Activated CD4-positive, CD25-positive, alpha-beta regulatory T cell treated with anti-CD3 and anti-CD28 coated beads, Interleukin-2, amount 50 U/mL, for 24 hours (primary cell): ENCODE results near the gene MEN1.

Source experiments
- ATAC-seq, 2 donors: fragments of 150-1000 bp; cut with Tn5 transposase; one replicate each; pipeline ENCODE4 v1.10.0; 2021; ENCODE audit warnings: mild to moderate bottlenecking in 1 of 2, moderate library complexity in 1 of 2

MEN1 gene

DNA sequence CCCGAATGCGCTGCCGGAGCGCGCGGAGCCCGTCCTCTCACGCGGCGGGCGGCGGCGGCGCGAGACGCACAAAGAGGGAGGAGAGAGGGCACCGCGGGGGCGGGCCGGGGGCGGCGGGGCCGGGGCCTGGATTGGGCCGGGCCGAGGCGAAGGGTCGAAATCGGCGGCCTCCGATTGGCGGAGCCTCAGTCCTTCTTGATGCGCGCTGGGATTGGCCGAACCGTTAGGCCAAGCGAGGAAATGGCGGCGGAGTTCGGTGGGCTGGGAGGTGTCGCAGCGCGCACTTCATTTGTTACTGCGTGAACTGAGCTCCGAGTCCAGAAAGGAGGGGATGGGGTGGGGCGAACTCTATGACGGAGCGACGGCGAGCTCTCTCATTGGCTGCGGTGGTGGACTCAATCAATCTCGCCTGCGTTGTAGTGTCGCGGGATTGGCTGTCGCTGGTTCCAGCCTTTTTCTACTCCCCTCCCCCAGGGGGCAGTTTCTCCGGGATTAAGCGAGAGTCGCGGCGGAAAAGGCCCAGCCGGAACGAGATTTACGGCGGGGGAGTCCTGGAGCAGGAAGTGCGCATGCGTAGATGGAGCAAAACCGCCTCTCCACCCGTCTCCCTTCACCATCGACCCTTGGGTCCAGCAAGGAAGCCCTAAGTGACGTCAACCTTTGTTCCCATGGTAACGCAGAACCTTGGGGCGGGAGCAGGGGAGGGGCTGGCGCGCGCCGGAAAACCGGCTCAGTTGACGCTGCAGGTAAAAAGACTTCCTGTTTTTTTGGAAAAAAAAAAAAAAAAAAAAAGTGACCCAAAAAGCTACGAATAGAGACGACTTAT is 31.7 kb downstream of the MEN1 start, which contains the start of gene SF1:
SF1 (minus strand) TSS at position 70 of the 826 bp plus-strand sequence. CDS start 150 bp downstream, outside the sequence.
- ATAC-seq, result peak; percentile 89 to 92

DNA sequence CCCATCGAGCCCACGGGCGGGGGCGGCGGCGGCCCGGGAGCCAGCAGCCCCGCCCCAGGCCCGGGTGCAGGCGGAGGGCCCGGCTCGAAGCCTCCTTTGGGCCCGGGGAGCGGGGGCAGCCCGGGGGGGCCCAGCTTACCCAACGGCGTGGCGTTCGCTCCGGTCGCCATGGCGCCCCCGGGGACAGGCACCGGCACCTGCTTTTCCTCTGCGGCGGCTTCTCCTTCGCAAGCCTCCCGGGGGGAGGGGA is 32.2 kb downstream of the MEN1 start:
- no peak for ATAC-seq

DNA sequence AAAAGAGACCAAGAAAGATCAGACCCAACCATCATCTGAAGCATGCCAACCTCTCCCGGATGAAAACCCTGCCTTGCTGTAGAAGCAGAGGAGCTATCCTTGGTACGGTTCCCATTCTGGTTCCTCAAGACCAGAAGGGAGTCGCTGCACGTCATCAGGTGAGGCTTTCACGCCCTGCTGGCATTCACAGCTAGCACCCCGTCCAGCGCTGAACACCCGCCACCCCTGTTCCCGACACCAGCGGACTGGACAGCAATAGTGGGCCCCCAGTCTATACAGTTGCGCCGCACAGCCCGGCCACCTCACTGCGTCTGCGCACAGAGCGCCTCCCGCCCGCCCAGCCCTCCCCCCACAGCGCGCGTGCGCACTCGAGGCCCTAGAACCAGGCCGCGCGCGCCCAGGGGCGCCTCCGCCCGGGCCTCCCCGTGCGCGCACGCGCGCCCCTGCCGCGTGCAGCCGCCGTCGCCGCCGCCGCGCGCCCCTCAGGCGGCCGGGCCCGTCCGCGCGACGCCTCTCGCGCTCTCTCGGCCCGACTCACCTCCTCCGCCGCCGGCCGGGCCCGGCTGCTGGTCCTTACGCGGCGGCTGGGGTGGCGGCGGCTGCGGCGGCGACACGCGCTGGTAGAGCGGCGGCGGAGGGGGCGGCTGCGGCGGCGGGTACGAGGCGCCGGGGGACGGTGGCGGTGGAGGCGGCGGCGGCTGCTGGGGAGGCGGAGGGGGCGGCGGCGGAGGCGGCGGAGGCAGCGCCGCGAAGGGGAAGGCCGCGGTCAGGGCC is 32.7 kb downstream of the MEN1 start:
- peak in 1 of 2 donors; percentile 0 for ATAC-seq

DNA sequence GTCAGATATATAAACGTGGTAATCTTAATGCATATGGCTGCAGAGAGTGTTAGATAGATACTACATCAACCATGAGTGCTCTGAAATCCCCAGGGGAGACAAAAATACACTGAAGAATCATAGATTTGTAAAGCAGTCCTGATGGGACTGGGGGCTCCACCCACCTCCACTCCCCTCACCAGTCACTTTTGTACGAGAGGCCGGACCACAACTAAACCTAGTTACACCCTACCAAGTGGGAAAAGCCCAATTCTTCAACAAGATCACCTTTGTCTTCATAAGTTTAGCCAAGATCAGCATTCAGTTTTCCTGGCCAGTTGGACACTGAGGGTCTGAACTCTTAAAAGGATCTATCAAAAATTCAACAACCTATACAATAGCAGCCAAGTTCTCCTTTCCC is 33.5 kb downstream of the MEN1 start:
- ATAC-seq, result no peak

DNA sequence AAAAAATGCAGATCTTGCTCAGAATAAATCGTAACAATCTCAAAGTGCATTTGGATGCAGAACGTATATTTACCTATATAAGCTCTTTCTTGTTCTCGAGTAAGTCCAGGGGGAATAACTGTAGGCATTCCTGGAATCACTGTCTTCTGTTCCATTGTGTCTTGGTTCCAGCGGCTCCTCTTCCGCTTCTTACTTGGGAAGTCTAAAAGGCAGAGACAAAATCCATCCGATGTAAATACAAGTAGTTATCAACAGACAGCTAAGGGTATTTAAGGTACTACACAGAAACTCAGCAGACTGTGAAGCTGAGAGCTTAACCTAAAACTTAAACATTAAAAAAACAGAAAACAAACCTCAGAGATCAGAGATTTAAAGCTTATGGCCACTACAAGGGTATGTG is 33.9 kb downstream of the MEN1 start:
- ATAC-seq, result no peak

DNA sequence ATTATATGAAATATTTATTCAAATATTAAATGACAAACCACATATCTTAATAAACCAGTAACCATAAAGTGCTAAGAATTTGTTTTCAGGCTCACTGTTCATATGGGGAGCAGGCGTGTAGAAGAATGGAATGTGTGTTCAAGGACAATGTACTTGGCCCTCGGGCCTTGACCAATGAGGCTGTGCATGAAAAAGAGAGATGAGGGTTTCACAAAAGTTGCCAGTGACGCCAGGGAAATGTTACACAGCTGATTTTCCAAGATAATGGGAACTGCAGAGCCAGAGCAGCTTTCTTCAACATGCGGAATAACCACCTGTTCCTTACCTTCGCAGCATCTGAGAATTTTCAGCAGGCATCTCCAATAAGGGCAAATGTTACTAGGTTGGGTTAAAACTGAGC is 36.2 kb downstream of the MEN1 start:
- no peak for ATAC-seq

DNA sequence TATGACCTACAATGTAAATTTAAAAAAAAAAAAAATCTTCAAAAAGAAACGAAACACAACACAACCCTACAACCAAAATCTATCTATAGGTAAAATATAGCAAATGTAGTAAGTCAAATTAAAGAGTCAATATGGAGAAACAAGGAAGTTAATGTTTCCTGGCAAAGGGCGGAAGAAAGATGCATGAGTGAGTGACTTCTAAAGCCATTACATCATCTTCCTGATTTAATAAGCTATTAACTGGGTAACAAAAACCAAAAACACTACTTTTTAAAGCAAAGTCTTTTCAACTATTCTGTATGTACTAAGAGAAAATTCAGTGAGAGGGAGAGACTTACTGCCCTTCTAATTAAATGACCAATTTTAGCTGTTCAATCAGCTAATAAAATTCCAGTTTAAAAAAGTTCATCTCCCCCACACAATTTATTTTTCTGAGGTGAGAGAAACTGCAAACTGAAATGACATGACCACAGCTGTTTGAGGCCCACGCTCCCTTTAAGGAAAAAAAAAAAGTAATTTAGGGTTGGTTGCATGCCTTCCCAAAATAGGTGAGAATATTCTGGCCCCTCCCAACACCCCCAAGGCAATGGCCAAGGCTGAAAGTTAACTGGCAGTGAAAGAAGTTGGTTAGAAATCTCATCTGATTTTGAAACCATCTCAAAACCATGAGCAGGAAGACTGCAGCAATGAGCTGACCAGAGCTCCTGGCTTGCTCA is 37.9 kb downstream of the MEN1 start:
- ATAC-seq, result no peak

DNA sequence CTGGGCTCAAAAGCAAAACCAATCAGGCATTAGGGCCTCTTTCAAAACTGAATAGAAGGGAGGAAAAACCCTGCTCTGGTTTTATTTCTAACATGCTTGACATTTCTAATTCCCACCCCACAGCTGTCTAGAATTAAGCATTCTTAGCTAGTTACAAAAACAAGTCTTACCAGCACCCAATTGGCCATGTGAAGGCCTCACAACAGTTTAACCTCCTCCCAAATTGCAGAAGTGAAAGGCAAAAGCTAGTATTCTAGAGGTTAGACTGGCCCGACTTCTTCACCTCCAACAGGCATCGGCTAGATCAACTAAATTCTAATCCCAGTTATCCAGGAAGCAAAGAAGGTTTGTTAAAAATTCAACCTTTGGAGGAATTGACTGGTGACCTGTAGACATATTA is 38.5 kb downstream of the MEN1 start:
- ATAC-seq, result no peak

DNA sequence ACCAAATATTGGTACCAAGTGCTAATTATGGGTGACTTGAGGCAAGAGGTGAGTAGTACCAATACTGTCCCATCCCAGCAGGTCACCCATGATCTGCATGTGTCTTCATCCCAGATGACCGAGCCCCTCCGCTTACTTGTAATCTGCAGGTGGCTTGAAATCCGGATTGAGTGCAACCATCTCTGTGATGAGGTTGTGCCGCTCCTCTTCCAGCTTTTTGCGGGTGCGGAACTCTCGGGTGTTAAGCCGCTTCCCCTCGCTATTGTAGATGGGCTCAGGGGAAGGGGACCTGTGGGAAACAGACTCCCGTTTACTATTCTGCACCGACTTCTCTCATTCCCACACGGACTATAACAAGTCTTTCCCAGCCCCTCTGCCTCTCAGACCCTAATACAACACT is 40.2 kb downstream of the MEN1 start:
- ATAC-seq, result no peak

DNA sequence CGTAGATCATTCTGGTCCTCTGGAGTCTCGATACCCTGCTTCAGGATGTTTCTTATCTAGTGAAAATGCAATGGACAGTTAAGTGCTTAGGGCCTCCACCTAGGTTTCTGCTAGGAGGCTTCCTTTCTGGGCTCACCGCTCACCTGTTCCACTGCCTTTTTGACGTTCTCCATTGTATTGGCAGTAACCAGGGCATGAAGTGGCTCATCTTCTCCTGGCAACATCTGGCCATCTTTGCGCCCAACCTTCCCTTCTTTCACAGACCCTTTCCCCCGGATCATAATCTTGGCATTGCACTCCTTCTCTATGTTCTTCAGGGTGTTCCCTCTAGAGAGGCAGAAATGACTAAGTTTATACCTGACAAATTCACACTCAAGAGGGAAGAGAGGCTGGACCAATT is 41.1 kb downstream of the MEN1 start:
- ATAC-seq, result no peak

DNA sequence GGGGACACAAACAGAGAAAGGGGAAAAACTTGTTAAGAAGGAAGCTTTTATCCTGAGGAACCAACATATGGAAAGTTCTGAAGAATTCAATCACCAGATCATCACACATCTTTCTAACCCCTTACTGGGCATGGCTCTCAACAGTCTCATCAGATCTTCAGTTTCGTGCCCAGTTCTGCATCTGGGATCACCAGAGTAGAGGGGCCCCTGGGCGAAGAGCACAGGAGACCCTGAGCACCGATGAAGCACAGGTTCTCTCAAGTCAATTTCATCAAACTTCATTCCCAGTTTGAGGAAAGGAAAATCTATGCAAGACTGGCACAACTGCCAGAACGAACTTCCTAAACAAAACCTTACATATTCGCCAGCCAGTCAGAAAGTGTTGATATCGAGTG is 42.1 kb downstream of the MEN1 start:
- ATAC-seq, result no peak

DNA sequence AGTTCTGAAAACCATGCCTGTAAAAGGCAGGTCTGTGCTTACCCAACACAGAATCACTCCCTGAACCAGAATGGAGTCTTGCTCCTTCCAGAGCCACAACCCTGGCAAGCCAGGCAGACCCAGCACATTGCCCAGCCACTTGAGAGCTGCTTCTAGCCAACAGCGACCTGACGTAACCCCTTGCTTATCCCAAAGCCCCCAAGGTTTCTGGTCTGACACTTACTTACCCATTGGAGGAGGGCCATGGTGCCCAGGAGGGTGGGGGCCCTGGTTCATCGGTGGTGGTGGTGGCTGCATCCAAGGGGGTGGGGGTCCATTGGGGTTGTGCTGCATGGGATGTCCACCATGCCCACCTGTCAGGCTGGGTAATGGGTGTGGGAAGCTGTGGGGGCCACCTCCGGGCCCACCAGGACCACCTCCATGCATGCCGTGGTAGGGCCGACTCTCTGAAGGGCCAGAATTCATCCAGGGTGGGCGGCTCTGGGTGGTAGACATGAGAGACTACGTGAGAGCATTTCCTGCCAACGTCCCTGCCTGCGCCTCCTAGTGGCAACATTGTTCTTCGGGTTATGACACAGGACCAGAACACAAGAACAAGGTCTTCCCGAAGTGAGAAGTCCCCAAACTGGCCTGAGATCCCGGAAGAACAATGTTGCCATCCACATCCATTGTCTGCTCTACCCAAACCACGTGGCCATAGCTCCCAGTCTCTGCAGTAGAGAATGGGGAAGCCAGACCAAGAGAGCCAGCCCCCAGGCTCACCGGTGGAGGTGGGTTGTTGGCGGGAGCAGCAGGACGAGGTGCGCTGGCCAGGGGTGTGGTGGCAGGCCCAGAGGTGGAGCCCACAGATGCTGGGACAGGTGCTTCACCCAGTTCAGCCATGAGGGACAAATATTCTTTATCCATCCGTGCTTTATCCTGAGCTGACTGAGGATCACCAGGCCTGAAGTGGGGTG is 42.7 kb downstream of the MEN1 start:
- peak; percentile 36 to 53 for ATAC-seq

DNA sequence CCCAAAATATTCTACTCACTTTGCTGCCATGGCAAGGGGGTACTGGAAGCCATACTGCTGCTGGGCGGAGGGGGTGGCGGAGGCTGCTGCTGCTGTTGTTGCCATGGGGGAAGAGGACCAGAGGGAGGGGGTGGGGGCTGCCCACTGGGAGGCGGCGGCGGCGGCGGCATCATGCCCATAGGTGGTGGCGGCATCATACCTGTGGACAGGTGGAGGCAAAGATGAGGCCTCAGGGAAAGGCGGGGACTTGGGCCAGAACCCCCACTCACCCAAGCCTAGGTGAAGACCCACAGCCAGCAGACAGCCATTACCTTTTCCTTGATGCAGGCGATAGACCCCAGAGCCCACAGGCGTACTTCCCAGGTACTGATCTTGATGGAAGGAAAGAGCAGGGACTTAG is 43.5 kb downstream of the MEN1 start:
- no peak for ATAC-seq

DNA sequence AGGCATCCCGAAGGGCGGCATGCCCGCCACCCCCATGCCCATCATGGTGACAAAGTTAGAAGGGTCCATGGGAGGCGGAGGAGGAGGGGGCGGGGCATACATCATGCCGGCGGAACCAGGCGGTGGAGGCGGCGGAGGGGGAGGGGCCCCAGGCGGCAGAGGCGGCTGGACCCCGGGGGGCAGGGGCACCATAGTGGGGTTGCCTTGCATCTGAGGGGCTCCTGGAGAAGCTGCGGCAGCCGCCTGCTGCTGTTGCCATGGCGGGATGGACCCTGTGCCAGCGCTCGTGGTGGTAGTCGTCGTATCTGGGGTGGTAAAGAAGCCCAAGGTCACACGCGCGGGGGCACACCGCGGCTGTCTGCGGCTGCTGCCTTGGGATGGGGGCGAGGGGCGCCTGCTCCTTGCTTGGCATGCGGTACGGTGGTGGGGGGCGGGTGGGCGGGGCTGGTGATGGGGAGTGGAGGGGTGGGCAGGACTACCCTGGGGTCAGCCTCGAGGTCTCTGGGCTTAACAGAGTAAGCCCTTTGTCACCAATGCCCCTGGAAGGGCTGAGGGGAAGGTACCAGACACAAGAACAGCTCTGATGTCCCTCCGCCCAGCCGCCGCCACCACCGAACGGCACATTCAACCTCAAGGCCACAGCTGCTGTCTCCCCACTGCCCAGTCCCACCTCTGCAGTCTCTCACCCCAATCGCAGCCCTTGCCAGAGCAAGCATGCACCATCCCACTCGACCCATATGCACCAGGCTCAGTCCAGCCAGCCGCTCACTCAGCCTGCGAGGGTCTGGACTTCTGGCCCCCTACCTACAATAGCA is 44.3 kb downstream of the MEN1 start:
- ATAC-seq, result no peak

DNA sequence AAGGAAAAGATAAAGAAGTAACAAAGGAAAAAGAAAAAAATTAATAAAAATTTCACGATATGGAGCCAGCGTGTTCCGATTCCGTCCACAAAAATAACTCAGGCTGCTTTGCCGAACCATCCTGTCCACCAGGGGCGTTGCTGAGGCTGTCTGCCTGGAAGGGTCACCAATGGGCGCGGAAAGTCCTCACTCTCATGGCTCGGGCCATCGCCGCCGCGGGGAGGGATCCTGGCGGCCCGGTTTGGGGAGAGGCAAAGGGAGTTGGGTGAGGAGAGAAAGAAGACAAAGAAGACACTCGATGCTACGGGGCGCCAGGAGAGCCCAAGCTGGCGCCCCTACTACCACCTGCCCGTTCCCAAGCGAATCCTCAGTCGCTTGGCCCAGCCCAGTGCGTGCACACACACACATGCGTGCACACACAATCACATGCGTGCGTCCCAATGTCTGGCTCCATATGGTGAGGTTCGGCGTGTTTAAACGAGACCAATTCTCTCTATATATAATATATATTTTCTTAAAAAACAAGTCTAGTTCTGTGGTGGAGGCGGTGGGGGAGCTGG is 45.0 kb downstream of the MEN1 start:
- no peak for ATAC-seq

DNA sequence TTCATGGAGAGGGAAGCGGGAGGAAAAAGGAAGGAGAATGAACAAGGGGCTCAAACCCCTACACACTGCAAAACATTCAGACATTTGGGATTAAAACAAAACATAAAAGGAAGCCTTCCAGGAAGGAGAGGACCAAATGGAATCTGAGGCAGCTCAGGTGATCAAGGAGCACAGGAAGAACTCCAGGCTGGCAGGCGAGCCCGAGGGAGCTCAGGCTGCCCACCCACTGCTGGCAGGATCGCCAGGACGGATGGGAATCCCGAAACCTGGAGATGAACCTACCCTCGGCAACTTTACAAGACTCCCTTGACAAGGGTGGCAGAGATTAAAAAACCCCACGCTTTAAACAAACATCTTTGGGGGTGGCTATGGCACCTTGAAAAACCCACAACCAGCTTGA is 45.6 kb downstream of the MEN1 start:
- no peak for ATAC-seq

DNA sequence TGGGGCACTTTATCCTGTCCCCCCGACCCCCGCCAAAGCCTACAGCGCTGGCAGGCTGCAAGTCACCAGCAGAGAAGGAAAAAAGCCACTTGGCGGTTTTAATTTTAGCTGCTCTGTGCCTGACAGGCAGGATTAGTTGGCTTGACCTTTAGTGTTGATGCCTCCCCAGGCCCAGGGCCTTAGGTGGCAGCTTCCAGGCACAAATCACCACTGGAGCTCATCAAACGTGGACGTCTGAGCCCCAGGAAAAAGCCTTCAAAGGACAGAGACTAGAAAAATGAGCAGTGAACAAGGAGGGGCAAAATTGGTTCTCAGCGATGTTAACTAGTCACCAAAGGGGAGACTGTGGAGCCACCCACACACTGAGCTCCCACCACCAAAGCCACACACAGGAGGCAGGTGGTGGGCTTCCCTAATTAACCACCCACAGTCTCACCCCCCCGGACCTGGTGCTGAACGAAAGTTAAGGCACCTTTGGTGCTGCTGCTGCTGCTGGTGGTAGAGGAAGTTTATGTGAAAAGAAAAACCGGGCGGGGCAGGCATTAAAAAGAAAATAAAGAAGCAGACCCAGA is 46.2 kb downstream of the MEN1 start:
- ATAC-seq, result peak; percentile 33 to 36

DNA sequence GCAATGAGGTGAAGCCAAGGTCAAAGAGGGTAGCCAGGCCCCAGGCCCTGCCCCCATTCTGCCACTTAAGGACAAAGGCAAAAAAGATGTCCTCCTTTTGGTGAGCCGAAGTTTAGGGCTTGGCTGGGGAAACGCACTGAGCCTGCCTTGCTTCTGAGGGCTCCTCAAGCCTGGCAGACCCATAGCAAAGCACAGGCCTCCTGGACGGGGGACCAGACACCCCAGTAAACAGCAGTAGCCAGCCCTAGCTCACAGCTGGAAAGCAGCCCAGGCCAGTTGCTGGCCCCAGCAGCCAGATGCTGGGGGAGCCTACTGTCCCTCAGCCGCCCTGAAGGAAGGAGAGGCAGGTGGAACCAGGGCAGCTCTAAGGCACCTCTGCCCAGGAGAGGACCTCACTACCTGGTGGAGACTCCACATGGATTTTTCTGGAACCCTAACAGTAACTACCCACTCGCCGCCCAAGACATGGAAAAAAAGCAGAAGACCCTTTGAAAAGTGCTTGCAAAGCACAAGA is 46.8 kb downstream of the MEN1 start:
- ATAC-seq, result no peak

DNA sequence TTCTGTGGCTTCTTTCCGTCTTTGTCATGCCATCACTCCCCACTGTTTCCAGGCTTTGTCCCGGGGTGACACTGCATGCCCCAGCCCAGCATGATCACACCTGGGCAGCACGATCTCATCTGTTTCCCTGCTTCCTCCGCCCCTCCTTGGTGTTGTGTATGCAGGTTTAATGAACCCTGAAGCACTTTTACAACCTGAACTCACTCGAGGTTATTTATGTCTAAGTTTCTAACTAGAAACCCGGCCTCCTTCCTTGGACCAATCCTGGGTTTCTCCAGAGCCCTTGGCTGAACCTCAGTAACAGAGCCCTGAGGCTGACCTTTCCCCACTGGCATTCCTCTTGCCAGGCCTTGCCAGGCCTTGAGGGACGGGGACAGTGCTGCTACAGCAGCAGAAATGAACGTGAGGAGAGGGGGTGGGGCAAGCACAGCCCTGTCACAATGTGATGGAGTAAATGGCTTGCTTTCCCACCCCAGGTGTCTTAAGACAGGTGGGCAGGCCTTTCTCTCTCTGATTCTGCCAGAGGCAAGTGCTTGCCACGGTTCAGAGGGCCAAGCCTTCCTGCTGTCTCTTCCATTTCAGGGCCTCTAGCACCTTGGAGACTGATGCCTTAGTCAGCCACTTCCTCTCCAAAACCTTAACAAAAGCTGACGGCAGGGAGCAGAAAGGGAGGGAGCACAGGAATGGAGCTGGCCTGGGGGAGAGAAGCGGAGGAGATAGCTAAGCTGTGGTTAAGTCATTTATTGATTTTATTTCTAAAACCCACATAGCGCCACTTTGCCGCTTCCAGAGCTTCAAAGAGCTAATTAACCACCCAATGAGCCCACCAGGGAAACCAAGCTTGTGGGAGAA is 47.5 kb downstream of the MEN1 start:
- peak; percentile 18 to 22 for ATAC-seq

DNA sequence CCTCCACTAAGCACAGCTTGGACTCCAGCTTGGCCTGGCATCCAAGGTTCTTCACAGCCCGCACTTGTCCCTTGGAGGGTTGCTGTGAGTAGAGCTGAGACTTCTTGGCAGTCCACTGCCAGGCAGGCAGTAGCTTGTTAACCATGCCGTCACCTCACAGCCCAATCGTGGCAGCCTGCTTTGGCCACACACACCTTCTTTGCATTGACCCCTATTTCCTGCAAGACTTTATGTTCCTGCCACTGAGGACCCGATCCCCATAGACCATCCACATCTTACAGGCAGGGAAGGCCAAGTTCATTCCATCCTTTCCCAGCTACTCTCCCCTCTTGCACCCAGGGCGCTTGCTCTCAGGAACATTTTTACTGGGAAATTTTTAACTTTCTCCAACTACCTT is 48.1 kb downstream of the MEN1 start:
- no peak for ATAC-seq
